Measurements from ENCODE around the gene CAPN14.
"Not testable (repeated sequence)": the region's sequence is repeated elsewhere in the genome, so short reads cannot be mapped to it uniquely, and the experiment has no call there.

Gene CAPN14

DNA sequence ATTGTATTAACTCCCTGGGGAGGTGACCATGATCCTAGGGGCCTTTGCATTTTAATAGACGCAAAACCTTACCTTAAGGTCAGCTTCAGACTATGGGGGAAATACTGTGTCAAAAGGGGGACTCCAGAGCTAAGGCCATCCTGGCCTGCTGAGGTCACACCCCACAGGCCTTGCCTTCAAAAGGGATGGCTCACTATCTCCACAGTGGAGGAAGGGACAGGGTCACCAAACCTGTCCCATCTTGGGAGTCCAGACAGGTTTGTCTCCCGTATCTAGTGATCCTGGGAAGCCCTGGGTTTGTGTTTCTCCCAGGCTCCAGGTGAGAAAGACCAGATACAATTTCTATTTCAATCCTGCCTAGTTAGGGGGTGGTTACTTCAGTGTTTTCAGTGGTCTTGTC, 24.9 kb downstream of the CAPN14 start:
- DNase-seq = no peak

DNA sequence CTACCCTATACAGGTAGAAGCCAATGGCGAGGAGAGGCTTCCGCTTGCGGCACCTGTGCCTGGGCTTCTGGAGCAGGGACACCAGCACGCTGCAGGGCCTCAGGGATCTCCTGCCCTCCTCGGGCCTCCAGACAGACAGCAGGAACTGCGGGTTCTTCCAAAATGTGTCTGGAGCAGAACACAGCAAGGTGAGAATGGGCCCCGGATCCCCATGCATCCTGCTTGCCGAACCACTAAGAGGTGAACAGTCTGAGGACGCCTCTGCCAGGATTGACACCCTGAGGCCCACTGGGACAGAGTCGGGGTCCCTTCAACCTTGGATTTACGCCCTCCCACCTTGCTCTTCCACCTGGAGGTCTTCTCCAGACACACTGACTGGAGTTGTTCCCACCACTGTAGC, 25.4 kb downstream of the CAPN14 start:
- DNase-seq = no peak

DNA sequence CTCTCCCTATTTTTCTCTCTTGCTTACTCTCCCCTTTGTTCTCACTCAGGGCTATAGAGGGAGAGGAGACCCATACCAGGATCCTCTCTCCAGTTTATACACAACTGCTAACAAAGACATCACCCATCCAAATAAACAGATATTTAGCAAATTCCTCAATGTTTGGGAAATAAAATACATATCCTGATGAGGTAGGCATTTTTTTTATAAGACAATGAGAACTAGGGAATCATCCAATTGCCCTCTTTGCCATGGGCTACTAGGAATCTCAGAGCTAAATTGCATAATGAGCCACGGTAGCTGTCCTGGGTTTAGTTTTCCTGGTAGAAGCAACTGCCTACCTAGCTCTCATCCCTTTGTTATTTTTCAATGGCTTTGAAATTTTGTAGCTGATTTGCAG, 27.1 kb downstream of the CAPN14 start:
- no peak for DNase-seq

DNA sequence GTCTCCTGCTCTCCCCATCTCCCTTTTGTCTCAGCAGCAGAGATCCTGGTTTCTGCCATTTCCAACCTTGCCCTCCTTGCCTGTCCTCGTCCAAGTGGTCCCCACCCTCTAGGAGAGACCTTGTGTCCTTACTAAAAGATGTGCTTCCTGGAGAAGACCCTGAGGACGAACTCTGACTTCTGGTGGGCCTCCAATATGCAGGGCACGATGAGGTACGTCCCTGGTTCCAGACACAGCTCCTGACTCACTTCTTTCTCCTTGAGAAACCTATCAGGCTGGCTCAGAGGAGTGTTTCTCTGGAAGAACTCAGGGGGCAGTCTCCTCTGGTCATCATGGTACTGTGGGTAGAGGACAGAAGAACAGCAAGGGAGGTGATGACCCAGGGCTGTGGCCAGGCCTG, 28.2 kb downstream of the CAPN14 start:
- DNase-seq = no peak

DNA sequence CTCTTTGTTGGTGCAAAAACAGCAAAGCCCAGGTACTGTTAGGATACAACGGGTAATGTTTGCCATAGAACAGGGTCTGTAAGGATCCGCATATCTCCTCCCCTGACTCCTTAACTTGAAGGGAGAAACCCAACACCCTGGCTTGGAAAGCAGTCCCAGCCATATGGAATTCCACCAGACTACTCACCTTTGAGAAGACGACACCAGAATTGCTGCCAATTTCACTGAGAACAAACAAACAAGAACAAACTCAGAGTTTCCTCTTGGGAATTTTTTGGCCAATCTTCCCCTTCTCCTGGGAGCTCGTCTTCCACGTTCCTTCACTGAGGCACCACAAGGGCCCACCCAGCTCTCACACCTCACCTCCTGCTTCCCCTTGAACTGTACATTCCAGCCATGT, 29.2 kb downstream of the CAPN14 start:
- no peak for DNase-seq

DNA sequence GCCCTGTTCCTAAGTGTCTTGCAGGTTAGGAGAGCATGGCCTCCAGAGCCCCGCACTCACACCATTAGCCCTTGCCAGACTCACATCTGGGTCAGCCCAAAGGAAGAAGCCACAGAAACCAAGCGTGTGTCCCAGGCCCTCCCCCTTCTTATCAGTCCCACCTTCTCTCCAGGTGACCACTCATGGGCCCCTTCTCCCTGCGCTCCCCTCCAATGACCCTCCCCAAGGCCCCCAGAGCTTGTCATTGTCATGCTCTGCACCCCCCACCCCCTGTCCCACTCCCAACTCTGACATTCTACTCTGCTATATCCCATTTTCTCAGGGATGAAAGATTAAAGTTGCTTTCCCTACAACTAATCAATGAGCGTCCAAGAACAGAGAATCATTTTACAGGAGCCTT, 30.1 kb downstream of the CAPN14 start:
- no peak for DNase-seq

DNA sequence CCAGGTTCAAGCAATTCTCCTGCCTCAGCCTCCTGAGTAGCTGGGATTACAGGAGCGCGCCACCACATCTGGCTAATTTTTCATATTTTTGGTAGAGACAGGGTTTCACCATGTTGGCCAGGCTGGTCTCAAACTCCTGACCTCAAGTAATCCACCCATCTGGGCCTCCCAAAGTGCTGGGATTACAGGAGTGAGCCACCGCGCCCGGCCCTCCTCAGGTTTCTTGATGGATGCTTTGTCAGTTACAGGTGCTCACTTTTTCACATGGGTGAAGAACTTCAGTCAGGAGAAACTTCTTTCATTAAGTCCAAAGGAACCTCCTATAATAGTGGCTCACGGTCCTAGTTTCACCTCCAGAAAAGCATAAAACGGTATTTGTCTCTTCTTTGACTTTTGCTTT, 33.3 kb downstream of the CAPN14 start:
- not testable (repeated sequence) for DNase-seq

DNA sequence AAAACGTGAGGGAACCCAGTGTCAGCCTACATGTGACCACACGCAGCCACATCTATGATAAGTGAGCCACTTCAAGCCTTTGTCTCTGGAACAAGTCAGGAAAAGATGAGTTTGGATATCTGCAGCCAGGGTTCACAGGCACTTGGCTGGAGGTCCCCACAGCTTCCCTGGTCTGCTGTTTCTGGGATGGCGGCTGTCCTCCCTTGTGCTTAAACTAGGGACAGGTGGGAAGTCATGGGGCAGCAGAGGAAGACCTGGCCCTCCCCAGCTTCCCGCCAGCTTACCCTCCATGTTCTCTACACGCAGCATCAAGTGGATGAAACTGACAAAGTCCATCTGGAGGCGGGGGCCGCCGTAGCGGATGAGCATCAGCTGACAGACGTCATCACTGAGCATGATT, 40.6 kb downstream of the CAPN14 start:
- DNase-seq = no peak

DNA sequence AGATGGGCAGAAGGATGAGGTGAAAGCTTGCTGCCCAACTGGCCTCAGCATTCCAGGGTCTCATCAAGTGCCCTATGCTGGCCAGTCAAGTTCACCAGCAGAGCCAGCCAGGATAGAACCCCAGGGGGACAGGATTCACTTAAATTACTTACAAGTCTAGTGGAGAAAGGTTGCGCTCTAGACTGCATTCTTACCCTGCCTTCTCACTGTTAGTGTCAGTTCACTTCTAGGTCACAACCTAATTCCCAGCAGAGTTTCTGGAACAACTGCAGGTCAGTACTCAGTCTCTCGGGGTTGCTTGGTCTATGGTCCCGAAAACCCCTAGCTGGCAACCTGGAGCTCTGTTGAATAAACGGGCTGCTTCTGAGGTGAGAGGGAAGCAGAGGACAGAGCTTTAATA, 46.2 kb downstream of the CAPN14 start:
- no peak for DNase-seq

DNA sequence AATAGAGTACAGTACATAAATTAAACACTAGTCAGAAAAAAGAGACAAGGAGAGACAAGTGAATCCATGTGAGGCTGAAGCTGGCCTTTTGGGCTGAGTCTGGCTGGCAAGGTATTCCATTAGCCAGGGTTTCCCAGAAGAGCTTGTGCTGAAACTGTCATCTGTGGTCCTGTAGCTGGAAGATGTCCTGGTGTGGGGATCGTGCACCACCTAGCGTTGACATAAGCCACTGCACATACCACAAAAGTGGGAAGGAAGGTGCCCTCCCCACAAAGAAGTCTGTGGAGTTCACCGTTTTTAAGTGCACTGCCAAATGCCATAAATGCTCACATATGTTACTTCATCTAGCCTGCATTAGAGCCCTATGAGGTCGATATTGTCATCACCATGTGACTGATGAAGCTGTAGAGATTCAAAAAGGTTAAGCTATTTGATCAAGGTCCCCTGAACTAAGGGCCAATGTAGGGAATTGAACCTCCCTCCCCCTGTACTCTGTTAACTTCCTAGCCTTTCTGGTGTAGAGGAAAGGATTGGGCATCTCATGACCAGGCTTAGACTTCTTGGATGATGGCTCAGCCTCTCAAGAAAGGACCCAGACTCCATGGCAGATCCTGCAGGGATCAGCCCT, 47.1 kb downstream of the CAPN14 start:
- DNase-seq = peak; percentile 67

DNA sequence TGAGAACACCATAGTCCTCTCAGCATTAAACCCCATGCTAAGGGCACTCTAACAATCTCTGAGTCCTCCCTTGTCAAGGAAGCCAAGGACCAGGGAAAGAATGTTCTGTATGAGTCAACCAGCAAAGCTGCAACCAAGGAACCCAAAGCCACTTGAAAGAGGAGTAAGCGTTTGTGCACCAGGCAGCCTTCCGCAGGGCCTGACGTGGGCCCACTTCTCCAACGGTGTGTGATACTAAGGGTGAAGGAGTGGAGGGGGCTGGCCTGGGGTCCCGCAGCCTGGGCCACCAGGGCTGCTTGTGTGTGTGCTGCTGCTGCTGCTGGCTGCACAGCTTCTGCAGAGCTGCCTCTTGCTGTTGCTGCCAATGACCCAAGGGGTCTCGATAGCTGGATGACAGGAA, 49.0 kb downstream of the CAPN14 start:
- no peak for DNase-seq

DNA sequence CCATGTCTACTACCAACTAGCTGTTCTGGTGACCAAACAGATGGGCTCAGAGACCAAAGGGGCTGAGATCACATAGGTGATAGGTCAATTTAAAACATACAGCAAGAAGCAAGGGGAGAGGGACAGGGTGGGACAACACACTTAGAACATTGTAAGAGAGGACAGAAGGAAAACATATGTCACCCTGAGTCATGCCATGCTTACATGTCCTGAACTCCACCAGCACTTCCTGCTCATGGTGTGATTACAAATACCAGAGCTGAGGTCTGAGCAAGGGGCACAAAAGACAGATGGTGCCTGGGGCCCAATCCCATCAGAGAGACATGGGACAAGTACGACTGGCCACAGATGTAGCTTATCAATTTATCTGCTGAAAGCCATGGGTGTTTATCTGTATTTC, 50.4 kb downstream of the CAPN14 start:
- DNase-seq = no peak

DNA sequence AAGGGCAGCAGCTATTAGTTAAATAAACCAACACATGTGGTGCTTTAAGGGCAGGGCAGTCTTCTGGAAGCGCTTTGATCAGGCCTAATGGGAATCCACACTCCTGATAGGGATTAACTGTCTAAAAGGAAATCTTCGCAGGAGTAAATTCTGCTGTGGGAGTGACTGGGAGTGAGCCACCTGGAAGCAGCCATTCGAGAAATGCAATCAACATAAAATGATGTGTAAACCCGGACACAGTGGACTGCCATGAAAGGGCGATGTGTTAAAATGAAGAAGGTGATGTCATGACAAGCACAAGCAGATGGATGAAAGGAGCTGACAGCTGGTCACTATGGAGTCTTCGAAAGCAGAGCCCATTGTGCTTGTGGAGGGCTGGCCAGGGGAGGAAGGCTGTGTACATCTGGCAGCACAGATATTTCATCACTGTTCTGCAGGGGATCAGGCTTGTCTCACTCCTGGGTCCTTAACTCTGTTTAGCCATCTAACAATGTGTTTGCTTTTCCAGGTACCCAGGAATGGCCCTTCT, 54.2 kb downstream of the CAPN14 start:
- no peak for DNase-seq

DNA sequence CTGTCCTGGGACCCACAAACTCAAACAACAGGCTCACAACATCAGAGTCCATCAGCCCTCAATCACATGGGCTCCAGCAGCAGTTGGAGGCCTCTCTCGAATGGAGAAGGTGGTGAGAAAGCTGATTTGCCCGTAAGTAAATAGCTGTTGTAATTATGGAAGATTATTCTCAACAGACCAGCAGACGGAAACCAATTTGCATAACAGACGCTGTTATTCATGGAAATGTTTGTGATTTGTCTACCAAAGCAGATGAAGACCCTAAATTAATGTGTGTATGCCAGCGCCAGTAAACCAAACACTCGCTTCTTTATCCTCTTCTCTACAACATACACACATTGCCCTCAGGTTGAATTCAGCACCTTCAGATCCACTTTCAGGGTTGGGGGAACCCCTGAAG, 55.7 kb downstream of the CAPN14 start:
- DNase-seq = no peak

DNA sequence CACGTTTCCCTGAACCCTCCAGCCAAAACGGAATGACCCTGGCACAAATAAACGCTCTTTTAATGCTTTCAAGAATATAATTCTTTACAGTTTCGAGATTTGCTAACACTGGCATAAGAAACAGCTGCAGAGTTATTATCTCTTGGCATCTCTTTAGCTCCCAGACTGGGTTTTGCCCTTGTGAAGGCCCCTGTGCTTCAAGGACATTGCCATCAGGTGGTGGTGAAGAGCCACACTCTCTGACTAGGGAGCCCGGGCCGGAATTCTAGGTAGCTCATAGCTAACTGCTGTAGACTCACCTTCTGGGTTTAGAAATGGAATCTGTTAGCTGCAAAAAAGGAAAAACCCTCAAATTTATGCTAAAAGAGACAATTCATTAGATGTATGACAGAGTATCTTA, 65.8 kb downstream of the CAPN14 start:
- DNase-seq = no peak

DNA sequence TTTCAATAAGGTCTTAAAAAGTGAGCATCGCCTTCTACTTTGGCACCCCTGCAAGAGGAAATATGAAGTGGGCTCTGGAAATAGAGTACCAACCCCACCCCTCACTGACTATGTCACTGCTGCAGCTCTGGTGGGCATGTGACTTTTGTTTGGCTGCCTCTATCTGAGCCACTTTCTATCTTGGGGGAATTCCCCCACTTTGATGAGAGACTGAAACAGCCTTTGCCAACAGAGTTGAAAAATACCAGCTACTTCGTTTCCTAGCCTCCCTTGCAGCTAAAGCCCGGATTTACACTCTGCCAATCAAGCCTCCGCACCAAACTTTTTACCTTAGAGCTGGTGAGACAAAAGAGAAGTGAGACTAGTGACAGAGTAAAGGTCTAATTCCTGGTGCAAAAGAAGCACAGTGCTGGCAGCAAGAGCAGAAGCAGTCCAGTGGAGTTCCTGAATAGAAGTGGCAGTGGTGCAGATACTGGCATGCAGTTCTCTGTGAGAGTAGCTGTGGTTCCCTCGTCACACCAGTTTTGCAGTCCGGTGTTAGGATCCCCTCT, 67.1 kb downstream of the CAPN14 start:
- no peak for DNase-seq

DNA sequence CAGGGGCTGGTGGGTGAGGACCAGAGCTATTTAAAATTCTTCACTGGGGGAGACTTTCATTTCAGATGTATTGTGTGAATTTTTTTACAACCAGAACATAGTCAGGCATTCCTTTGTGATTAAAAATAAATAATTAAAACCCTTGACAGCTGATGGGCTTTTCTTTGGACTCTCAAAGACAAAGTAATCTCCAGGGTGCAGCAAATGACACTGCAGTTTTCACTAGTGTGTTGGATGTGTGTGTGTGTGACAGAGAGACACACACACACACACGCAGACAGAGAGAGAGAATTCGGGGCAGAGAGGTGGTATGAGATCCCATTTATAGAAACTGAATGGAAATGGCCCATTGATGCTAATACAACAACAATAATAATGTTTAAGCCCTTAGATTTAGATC, 68.8 kb downstream of the CAPN14 start:
- no peak for DNase-seq

DNA sequence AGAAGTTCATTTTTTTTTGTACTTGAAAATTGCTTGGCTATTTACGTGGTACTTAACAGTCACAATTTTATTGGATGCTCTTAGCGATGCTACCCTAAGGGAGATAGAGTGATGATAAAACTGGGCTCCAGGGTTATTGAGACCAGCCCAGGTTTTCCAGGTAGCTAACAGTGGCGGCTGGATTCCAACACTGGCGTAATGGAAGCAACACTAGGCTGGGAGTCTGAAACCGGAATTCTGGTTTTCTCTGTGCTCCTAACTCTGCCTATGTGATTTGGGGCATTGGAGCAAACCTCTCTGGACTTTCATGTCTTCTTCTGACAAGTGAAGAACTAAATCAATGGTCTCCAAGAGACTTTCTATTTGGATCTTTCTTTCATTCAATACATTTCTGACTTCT, 69.7 kb downstream of the CAPN14 start:
- no peak for DNase-seq

DNA sequence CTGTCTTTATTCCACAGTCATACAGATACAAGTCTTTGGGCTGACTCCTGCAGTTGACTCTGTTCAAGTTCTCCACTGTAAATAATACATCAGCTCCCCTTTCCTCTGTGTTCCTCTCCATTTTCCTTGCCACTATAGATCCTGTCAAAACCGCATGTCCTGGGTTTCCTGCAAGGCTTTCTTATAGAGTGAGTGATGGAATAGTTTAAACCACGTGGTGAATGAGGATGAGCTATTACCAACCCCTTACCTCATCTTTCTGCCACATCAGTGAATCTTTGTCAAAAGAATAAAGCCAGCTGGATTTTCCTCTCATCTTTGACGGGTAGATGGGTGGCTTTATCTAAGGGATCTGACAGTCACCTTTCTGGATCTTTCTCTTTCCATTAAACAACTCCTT, 75.2 kb downstream of the CAPN14 start:
- DNase-seq = no peak

DNA sequence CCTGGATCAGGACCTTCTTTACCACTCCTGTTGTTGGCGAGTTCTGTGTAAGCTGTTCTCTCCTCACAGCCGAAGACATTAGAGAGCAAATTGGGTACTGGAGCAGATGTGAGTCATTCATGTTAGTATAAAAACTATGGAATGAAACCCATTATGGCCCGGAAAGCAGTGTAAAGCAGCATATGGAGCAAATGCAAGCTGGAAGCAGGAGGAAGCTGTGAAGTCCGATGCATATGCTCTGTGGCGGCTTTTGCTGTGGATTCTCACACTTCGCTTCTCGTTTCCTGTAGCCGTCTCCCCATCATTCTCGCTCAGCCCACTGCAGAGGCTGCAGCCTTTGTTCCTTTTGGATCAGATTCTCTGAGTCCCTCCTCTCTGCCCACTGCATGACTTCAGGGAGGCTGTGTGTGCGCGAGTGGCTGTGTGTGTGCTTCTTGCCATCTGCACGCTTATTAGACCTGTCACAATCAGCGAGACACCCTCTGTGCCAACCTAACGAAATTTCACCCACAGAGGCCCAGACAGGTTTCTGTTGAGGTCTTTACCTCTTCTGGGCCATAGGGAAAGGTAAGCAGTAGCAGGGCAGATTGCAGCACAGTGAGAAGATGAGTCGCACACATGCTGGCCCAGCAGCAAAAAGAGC, 75.8 kb downstream of the CAPN14 start:
- DNase-seq = no peak

DNA sequence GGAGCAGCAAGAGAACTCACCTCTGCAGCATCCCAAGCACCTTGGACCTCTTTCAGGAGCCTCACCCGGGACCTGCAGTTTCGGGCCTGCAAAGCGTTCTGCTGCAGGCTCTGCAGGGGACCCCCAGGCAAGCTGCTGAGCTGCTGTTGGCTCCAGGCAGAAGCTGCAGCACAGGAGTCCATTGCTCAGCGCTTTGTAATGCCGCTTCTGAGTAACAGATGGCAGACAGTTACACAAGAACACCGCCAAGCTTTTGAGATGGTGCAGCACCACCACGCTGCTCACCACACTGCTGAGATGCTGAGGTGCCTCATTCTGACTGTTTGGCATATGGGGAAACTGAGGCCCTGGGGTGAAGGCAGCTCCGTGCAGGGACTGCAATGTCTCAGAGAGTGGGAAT, 77.2 kb downstream of the CAPN14 start:
- no peak for DNase-seq

DNA sequence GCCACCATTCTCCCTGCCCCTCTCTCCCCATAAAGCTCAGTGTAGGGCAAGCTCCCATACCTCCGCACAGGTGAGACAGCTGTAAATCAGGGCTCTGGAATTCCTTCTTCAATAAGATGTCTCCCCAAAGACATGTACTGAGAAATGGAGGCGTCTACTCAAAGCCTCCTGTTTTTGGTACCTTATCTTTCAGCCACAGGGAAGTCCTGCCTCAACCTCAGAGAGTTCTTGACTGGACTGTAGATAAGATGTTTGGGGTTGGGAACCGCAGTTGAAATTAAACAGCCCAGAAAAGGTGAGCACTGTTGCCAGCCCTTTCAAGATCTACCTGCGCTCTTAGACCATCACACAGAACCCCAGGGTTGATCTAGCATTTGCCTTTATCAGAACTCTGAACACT, 77.6 kb downstream of the CAPN14 start:
- DNase-seq = no peak

DNA sequence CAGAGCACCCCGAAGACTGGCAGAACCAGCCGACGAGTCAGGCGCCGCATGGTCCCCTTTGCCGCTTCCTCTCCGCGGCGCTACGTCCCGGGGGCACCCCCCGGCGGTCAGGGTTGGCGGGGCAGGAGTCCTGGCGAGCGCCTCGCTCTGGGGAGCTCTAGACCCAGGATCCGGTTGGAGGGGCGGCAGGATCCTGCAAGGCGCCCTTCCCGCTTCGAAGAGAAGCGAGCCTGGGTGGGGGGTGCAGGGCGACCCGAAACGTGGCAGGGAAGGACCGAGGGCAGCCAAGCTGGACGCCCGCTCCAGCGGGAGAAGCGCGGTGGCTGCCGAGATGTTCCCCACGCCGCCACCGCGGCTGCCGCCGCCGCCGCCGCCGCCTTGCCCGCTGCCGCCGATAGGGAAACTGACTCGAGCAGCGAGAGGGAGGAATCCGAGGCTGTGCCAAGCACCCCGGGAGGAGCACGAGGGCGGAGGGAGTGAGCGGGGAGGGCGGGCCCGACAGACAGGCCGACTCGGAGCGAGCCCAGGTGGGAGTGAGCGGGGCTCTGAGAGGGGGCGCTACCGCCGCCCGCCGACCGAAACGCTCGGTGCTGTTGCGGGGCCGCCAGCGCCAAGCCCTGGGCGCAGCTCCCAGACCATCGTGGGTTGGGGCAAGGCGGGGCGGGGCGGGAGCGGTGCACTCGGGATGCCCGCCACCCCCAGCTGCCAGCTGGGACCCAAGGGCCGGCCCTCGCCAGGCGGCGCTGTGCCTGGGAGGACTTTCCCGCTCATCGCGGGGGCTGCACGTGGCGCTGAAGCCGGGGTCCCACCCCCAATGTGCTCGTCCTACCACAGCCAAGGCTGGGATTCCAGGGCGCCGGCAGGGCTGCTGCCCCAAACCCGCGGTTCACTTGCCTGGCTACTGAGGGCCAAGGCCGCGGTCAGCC, 79.0 kb downstream of the CAPN14 start, which contains the start of gene GALNT14:
Gene GALNT14, minus strand, starts transcription at position 404 of the 926 bp plus-strand sequence. Its CDS starts 354 bp downstream, at position 50.
- peak; percentile 65 for DNase-seq

All from NCI-H345 (cell line).